ENCODE measurements around the gene KHDC3L.

The KHDC3L gene

GRCh38 chr6:73388800-73389512, 26.5 kb downstream of the KHDC3L start (continued):
- TF ChIP-seq ZBTB48 (tag by site-specific recombination; IDR thresholded peaks at IDR 0.05), result peak; percentile 97
- TF ChIP-seq, protein P1, sequence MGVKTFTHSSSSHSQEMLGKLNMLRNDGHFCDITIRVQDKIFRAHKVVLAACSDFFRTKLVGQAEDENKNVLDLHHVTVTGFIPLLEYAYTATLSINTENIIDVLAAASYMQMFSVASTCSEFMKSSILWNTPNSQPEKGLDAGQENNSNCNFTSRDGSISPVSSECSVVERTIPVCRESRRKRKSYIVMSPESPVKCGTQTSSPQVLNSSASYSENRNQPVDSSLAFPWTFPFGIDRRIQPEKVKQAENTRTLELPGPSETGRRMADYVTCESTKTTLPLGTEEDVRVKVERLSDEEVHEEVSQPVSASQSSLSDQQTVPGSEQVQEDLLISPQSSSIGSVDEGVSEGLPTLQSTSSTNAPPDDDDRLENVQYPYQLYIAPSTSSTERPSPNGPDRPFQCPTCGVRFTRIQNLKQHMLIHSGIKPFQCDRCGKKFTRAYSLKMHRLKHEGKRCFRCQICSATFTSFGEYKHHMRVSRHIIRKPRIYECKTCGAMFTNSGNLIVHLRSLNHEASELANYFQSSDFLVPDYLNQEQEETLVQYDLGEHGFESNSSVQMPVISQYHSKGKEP (tag by site-specific recombination; IDR thresholded peaks at IDR 0.05), result no peak
- TF ChIP-seq ZNF24 (tag by site-specific recombination; IDR thresholded peaks at IDR 0.05), result 0 out of 2 replicates have a peak, but pooled peaks have one; percentile 17
- no peak for TF ChIP-seq ZNF23 (tag by site-specific recombination; IDR thresholded peaks at IDR 0.05; ENCODE audit: borderline replicate concordance)
- no peak for TF ChIP-seq ZNF366 (tag by site-specific recombination; conservative IDR thresholded peaks at IDR 0.05)
- TF ChIP-seq ZNF19 (tag by site-specific recombination; IDR thresholded peaks at IDR 0.05; ENCODE audit: low read depth), result no peak
- TF ChIP-seq KLF1 (tag by site-specific recombination; IDR thresholded peaks at IDR 0.05), result peak; percentile 90
- TF ChIP-seq ZNF654 (tag by site-specific recombination; IDR thresholded peaks at IDR 0.05; ENCODE audit: low read depth), result peak; percentile 83
- no peak for TF ChIP-seq ZNF350 (tag by site-specific recombination; IDR thresholded peaks at IDR 0.05)
- no peak for TF ChIP-seq ZNF747 (tag by site-specific recombination; IDR thresholded peaks at IDR 0.05)
- no peak for TF ChIP-seq ZNF324 (tag by site-specific recombination; IDR thresholded peaks at IDR 0.05)
- TF ChIP-seq, protein P2, sequence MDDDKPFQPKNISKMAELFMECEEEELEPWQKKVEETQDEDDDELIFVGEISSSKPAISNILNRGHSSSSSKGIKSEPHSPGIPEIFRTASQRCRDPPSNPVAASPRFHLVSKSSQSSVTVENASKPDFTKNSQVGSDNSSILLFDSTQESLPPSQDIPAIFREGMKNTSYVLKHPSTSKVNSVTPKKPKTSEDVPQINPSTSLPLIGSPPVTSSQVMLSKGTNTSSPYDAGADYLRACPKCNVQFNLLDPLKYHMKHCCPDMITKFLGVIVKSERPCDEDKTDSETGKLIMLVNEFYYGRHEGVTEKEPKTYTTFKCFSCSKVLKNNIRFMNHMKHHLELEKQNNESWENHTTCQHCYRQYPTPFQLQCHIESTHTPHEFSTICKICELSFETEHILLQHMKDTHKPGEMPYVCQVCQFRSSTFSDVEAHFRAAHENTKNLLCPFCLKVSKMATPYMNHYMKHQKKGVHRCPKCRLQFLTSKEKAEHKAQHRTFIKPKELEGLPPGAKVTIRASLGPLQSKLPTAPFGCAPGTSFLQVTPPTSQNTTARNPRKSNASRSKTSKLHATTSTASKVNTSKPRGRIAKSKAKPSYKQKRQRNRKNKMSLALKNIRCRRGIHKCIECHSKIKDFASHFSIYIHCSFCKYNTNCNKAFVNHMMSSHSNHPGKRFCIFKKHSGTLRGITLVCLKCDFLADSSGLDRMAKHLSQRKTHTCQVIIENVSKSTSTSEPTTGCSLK (tag by site-specific recombination; IDR thresholded peaks at IDR 0.05), result no peak
- TF ChIP-seq SP3 (tag by site-specific recombination; IDR thresholded peaks at IDR 0.05), result 0 out of 2 replicates have a peak, but pooled peaks have one; percentile 12
- no peak for TF ChIP-seq OSR2 (tag by site-specific recombination; IDR thresholded peaks at IDR 0.05)
- peak; percentile 62 for TF ChIP-seq ZNF2 (tag by site-specific recombination; IDR thresholded peaks at IDR 0.05)
- TF ChIP-seq ZNF121 (tag by site-specific recombination; IDR thresholded peaks at IDR 0.05), result no peak
- TF ChIP-seq ZBTB10 (tag by site-specific recombination; IDR thresholded peaks at IDR 0.05), result no peak
- peak; percentile 46 for TF ChIP-seq PATZ1 (tag by site-specific recombination; IDR thresholded peaks at IDR 0.05)
- no peak for TF ChIP-seq ZNF514 (tag by site-specific recombination; IDR thresholded peaks at IDR 0.05)
- TF ChIP-seq MYNN (tag by site-specific recombination; IDR thresholded peaks at IDR 0.05; ENCODE audit: borderline replicate concordance), result no peak
- TF ChIP-seq ZNF248 (tag by site-specific recombination; IDR thresholded peaks at IDR 0.05), result no peak
- TF ChIP-seq ZNF169 (tag by site-specific recombination; IDR thresholded peaks at IDR 0.05), result no peak
- no peak for TF ChIP-seq ZFP3 (tag by site-specific recombination; IDR thresholded peaks at IDR 0.05; ENCODE audit: low read depth)
- TF ChIP-seq ZNF175 (tag by site-specific recombination; IDR thresholded peaks at IDR 0.05), result no peak
- no peak for TF ChIP-seq FEZF1 (tag by site-specific recombination; IDR thresholded peaks at IDR 0.05)
- TF ChIP-seq, protein P3, sequence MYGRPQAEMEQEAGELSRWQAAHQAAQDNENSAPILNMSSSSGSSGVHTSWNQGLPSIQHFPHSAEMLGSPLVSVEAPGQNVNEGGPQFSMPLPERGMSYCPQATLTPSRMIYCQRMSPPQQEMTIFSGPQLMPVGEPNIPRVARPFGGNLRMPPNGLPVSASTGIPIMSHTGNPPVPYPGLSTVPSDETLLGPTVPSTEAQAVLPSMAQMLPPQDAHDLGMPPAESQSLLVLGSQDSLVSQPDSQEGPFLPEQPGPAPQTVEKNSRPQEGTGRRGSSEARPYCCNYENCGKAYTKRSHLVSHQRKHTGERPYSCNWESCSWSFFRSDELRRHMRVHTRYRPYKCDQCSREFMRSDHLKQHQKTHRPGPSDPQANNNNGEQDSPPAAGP (tag by site-specific recombination; IDR thresholded peaks at IDR 0.05), result 0 out of 2 replicates have a peak, but pooled peaks have one; percentile 32
- TF ChIP-seq KLF8 (tag by site-specific recombination; IDR thresholded peaks at IDR 0.05), result no peak
- peak; percentile 11; the same call in 1 of the 2 replicates for TF ChIP-seq ZNF561 (tag by site-specific recombination; IDR thresholded peaks at IDR 0.05; ENCODE audit: borderline replicate concordance)
- peak; percentile 77; the same call in 1 of the 2 replicates for TF ChIP-seq TRIM28 (IDR thresholded peaks at IDR 0.05; ENCODE audit: borderline replicate concordance, low read length)
- TF ChIP-seq PRDM1 (tag by site-specific recombination; IDR thresholded peaks at IDR 0.05), result 0 out of 2 replicates have a peak, but pooled peaks have one; percentile 25
